ENCODE measurements around the gene DOLPP1. TPM values are rescaled to one million over a fixed set of nuclear protein-coding genes. Genes with fewer than 3 reads are reported as not detected.
A peak's percentile ranks its signal among the peaks of the same experiment; 100 is the strongest.
"Not testable (repeated sequence)": the region's sequence is repeated elsewhere in the genome, so short reads cannot be mapped to it uniquely, and the experiment has no call there.

DOLPP1 gene
- total and polyA plus RNA-seq, 2 donors from 2014 or later, result 9.1 to 12.1 TPM

- intact Hi-C loops (cut with DNase I), result no loop called here
- Histone ChIP-seq H3K9ac (ENCODE audit: low read length in 3 of 3) (no peak overlapping the region), H3K4me1 (ENCODE audit: control insufficient read depth in 2 of 3, insufficient read depth in 2 of 3, low read depth in 1 of 3, low read length in 3 of 3) (peaks cover 0 to 11% (median 4%) of the 10 kb centered on the region in 3 donors), H3K27ac (ENCODE audit: low read depth in 2 of 2, low read length in 2 of 2) (no peak overlapping the region), H3K9me3 (ENCODE audit: control insufficient read depth in 2 of 3, insufficient read depth in 1 of 3, low read length in 3 of 3) (no peaks in the 10 kb centered on the region), H3K4me3 (ENCODE audit: low read length in 3 of 3) (no peak overlapping the region), H3K36me3 (ENCODE audit: control insufficient read depth in 2 of 3, insufficient read depth in 3 of 3, low read length in 3 of 3) (no peaks in the 10 kb centered on the region), H3K27me3 (ENCODE audit: control insufficient read depth, insufficient read depth, low read length) (no peaks in the 10 kb centered on the region)
- no peak for TF ChIP-seq CTCF (IDR thresholded peaks at IDR 0.05; ENCODE audit: borderline replicate concordance, extremely low read depth, insufficient read depth)
- FAIRE-seq (no peak), DNase-seq (no peak)
Observed at GRCh38 chr9:129032541-129033159, 48.3 kb upstream of the DOLPP1 start.

GRCh38 chr9:129033216-129033615 is 47.7 kb upstream of the DOLPP1 start:
- no peak for TF ChIP-seq CTCF (IDR thresholded peaks at IDR 0.05; ENCODE audit: borderline replicate concordance, extremely low read depth, insufficient read depth)

GRCh38 chr9:129035838-129036237 is 45.1 kb upstream of the DOLPP1 start:
- Histone ChIP-seq H3K4me1 (ENCODE audit: control insufficient read depth in 2 of 3, insufficient read depth in 2 of 3, low read depth in 1 of 3, low read length in 3 of 3) (peaks cover 0 to 16% (median 7%) of the 10 kb centered on the region in 3 donors), H3K9ac (ENCODE audit: low read length in 3 of 3) (peak overlapping the region; percentile 36 to 86 (median 85)), H3K27ac (ENCODE audit: low read depth in 2 of 2, low read length in 2 of 2) (peak overlapping the region; percentile 55 to 77), H3K4me3 (ENCODE audit: low read length in 3 of 3) (peak overlapping the region; percentile 63 to 93 (median 81))
- H3K36me3 ChIP-seq (ENCODE audit: control insufficient read depth in 2 of 3, insufficient read depth in 3 of 3, low read length in 3 of 3); FAIRE-seq; DNase-seq; H3K9me3 ChIP-seq (ENCODE audit: control insufficient read depth in 2 of 3, insufficient read depth in 1 of 3, low read length in 3 of 3); intact Hi-C loops (cut with DNase I); H3K27me3 ChIP-seq (ENCODE audit: control insufficient read depth, insufficient read depth, low read length): not testable (repeated sequence)

More at GRCh38 chr9:129033216-129033615, 47.7 kb upstream of the DOLPP1 start:
- Histone ChIP-seq H3K27me3 (ENCODE audit: control insufficient read depth, insufficient read depth, low read length) (no peaks in the 10 kb centered on the region), H3K4me3 (ENCODE audit: low read length in 3 of 3) (no peak overlapping the region), H3K36me3 (ENCODE audit: control insufficient read depth in 2 of 3, insufficient read depth in 3 of 3, low read length in 3 of 3) (no peaks in the 10 kb centered on the region), H3K4me1 (ENCODE audit: control insufficient read depth in 2 of 3, insufficient read depth in 2 of 3, low read depth in 1 of 3, low read length in 3 of 3) (peaks cover 0 to 16% (median 7%) of the 10 kb centered on the region in 3 donors), H3K27ac (ENCODE audit: low read depth in 2 of 2, low read length in 2 of 2) (no peak overlapping the region), H3K9me3 (ENCODE audit: control insufficient read depth in 2 of 3, insufficient read depth in 1 of 3, low read length in 3 of 3) (no peaks in the 10 kb centered on the region), H3K9ac (ENCODE audit: low read length in 3 of 3) (no peak overlapping the region)
- intact Hi-C loops (cut with DNase I), result no loop called here
- FAIRE-seq (no peak), DNase-seq (no peak)

- H3K27me3 ChIP-seq (ENCODE audit: control insufficient read depth, insufficient read depth, low read length), result no peaks in the 10 kb centered on the region
- no peaks in the 10 kb centered on the region for H3K9me3 ChIP-seq (ENCODE audit: control insufficient read depth in 2 of 3, insufficient read depth in 1 of 3, low read length in 3 of 3)
- H3K36me3 ChIP-seq (ENCODE audit: control insufficient read depth in 2 of 3, insufficient read depth in 3 of 3, low read length in 3 of 3), result peaks cover 0 to under 1% (median under 1%) of the 10 kb centered on the region in 3 donors
- intact Hi-C loops (cut with DNase I), result no loop called here
- peak within 1 kb of the TSS; percentile 65 to 86 (median 85) for H3K9ac ChIP-seq (ENCODE audit: low read length in 3 of 3)
- TF ChIP-seq CTCF (IDR thresholded peaks at IDR 0.05; ENCODE audit: borderline replicate concordance, extremely low read depth, insufficient read depth), result no peak
- DNase-seq (peak; percentile 99 to 100 (median 99)), FAIRE-seq (peak; percentile 91)
- H3K4me3 ChIP-seq (ENCODE audit: low read length in 3 of 3), result peak within 1 kb of the TSS; percentile 72 to 93 (median 81)
- peaks cover 0 to 16% (median 7%) of the 10 kb centered on the region in 3 donors for H3K4me1 ChIP-seq (ENCODE audit: control insufficient read depth in 2 of 3, insufficient read depth in 2 of 3, low read depth in 1 of 3, low read length in 3 of 3)
- H3K27ac ChIP-seq (ENCODE audit: low read depth in 2 of 2, low read length in 2 of 2), result peak within 1 kb of the TSS; percentile 67 to 77
Observed at GRCh38 chr9:129036241-129036922, 44.5 kb upstream of the DOLPP1 start, which contains the start of gene MIGA2. Gene MIGA2, plus strand, starts transcription at chr9:129036626. Its CDS starts 3,969 bp downstream, at chr9:129040595.

Data from kidney (tissue), 14 donors.